Liver (tissue), 9 donors: ENCODE measurements around the gene HMSD. TPM values are rescaled to one million over a fixed set of nuclear protein-coding genes. Genes with fewer than 3 reads are reported as not detected.

Experiments used
- DNase-seq: peaks from one replicate; pipeline ENCODE4 v3.0.0-alpha.2; 2017; ENCODE audit warnings: low spot score
- H3K27ac ChIP-seq, 2 donors: one replicate each; pipeline ENCODE4 v1.7.0; 2013; ENCODE audit warnings: inconsistent platforms in 2 of 2, low read length in 2 of 2, control low read depth in 1 of 2, low read depth in 1 of 2, mild to moderate bottlenecking in 1 of 2
- H3K27me3 ChIP-seq, 4 donors: one replicate each; pipeline versions ENCODE4 v1.6.1 to v1.7.0; 2013; ENCODE audit warnings: low read length in 3 of 4, inconsistent platforms in 1 of 4, mild to moderate bottlenecking in 1 of 4, moderate library complexity in 1 of 4; ENCODE audit not compliant: control insufficient read depth in 4 of 4, insufficient read depth in 4 of 4
- H3K36me3 ChIP-seq, 4 donors: one replicate each; pipeline versions ENCODE4 v1.6.1 to v1.7.0; 2013; ENCODE audit warnings: low read length in 3 of 4, mild to moderate bottlenecking in 3 of 4, low read depth in 1 of 4, moderate library complexity in 1 of 4; ENCODE audit not compliant: control insufficient read depth in 4 of 4, insufficient read depth in 3 of 4
- H3K4me1 ChIP-seq, 4 donors: one replicate each; pipeline versions ENCODE4 v1.6.1 to v1.7.0; 2013; ENCODE audit warnings: low read length in 3 of 4, mild to moderate bottlenecking in 3 of 4, moderate library complexity in 1 of 4; ENCODE audit not compliant: control insufficient read depth in 4 of 4, insufficient read depth in 4 of 4
- H3K4me3 ChIP-seq, 3 donors: one replicate each; pipeline versions ENCODE4 v1.6.1 to v1.7.0; 2013; ENCODE audit warnings: low read length in 3 of 3, control low read depth in 1 of 3, low read depth in 1 of 3, mild to moderate bottlenecking in 1 of 3
- H3K9ac ChIP-seq, 2 donors: one replicate each; pipeline ENCODE4 v1.7.0; 2013; ENCODE audit warnings: low read length in 2 of 2, mild to moderate bottlenecking in 2 of 2, moderate library complexity in 2 of 2, control low read depth in 1 of 2, low read depth in 1 of 2
- H3K9me3 ChIP-seq, 4 donors: one replicate each; pipeline versions ENCODE4 v1.6.1 to v1.7.0; 2013; ENCODE audit warnings: low read length in 3 of 4; ENCODE audit not compliant: control insufficient read depth in 4 of 4
- ATF3 ChIP-seq: IDR thresholded peaks from 2 replicates; pipeline ENCODE4 v1.6.1; 2016; ENCODE audit warnings: antibody characterized with exemption
- CTCF ChIP-seq: fragments of 150-350 bp; IDR thresholded peaks from 2 replicates; pipeline ENCODE4 v1.5.1; 2017; ENCODE audit warnings: improper control_type of control experiment, low read depth, low read length; ENCODE audit not compliant: missing input control
- EGR1 ChIP-seq, 2 donors: IDR thresholded peaks; 2 replicates each; pipeline ENCODE4 v1.6.1; 2016 to 2018; ENCODE audit warnings: antibody characterized with exemption in 2 of 2, low read depth in 2 of 2
- FOXA1 ChIP-seq: IDR thresholded peaks from 2 replicates; pipeline ENCODE4 v1.6.1; 2016; ENCODE audit warnings: antibody characterized with exemption
- FOXA2 ChIP-seq: IDR thresholded peaks from 2 replicates; pipeline ENCODE4 v1.6.1; 2016; ENCODE audit warnings: antibody characterized with exemption
- GABPA ChIP-seq, 2 donors: IDR thresholded peaks in 1 of 2; conservative IDR thresholded peaks in 1 of 2; 2 replicates each; pipeline ENCODE4 v1.6.1; 2016; ENCODE audit warnings: antibody characterized with exemption in 2 of 2, mild to moderate bottlenecking in 1 of 2, moderate library complexity in 1 of 2
- HNF4A ChIP-seq, 2 donors: conservative IDR thresholded peaks; 2 replicates each; pipeline ENCODE4 v1.6.1; 2016; ENCODE audit warnings: antibody characterized with exemption in 2 of 2, mild to moderate bottlenecking in 2 of 2
- HNF4G ChIP-seq: IDR thresholded peaks from 2 replicates; pipeline ENCODE4 v1.6.1; 2016; ENCODE audit warnings: antibody characterized with exemption
- JUND ChIP-seq, 2 donors: IDR thresholded peaks; 2 replicates each; pipeline ENCODE4 v1.6.1; 2016; ENCODE audit warnings: antibody characterized with exemption in 2 of 2
- MAX ChIP-seq: IDR thresholded peaks from 2 replicates; pipeline ENCODE4 v1.6.1; 2016; ENCODE audit warnings: antibody characterized with exemption
- NR2F2 ChIP-seq: IDR thresholded peaks from 2 replicates; pipeline ENCODE4 v1.6.1; 2016; ENCODE audit warnings: antibody characterized with exemption
- RAD21 ChIP-seq, 2 donors: IDR thresholded peaks; 2 replicates each; pipeline ENCODE4 v1.6.1; 2016; ENCODE audit warnings: antibody characterized with exemption in 2 of 2, mild to moderate bottlenecking in 2 of 2
- REST ChIP-seq: IDR thresholded peaks from 2 replicates; pipeline ENCODE4 v1.6.1; 2016; ENCODE audit warnings: antibody characterized with exemption, mild to moderate bottlenecking
- RXRA ChIP-seq, 2 donors: IDR thresholded peaks; 2 replicates each; pipeline ENCODE4 v1.6.1; 2017 to 2018; ENCODE audit warnings: antibody characterized with exemption in 2 of 2, mild to moderate bottlenecking in 1 of 2
- SP1 ChIP-seq: IDR thresholded peaks from 2 replicates; pipeline ENCODE4 v1.6.1; 2018; ENCODE audit warnings: antibody characterized with exemption, mild to moderate bottlenecking
- TAF1 ChIP-seq: conservative IDR thresholded peaks from 2 replicates; pipeline ENCODE4 v1.6.1; 2016; ENCODE audit warnings: antibody characterized with exemption, mild to moderate bottlenecking
- YY1 ChIP-seq: IDR thresholded peaks from 2 replicates; pipeline ENCODE4 v1.6.1; 2016; ENCODE audit warnings: antibody characterized with exemption, mild to moderate bottlenecking
- ZBTB33 ChIP-seq: IDR thresholded peaks from 2 replicates; pipeline ENCODE4 v1.6.1; 2016; ENCODE audit warnings: antibody characterized with exemption
- WGBS: extraction: QIAGEN DNeasy Blood & Tissue Kit; methylation state at CpG from one replicate; pipeline ENCODE4 v1.1.7; 2013; 5-methylcytosine and 5-hydroxymethylcytosine counted together
- polyA plus RNA-seq, 2 donors: library from polyadenylated mRNA; stranded (reverse) in 1 of 2; unstranded in 1 of 2; fragments of 200-250 nt in 1 of 2; fragments of >200 nt in 1 of 2; fragmentation: Nextera tagmentation in 1 of 2; extraction: Ambion mirVana in 1 of 2; gene quantifications; one replicate each; pipeline versions ENCODE4 v1.2.1 to v1.2.3, GENCODE V29; 2013 to 2015
- total RNA-seq, 2 donors: library from RNA; depleted of rRNA; stranded (reverse); fragments of >200 nt; gene quantifications; one replicate each; pipeline ENCODE4 v1.2.3, GENCODE V29; 2014
- donor health status: healthy.
- donor health status: healthy.
- donor health status: healthy.
- donor health status: healthy.
- donor health status: healthy.

Gene HMSD
- total and polyA plus RNA-seq, 4 donors = 0.13 to 0.28 (median 0.14) TPM; not detected in 1

GRCh38 chr18:63972002-63972376 is 22.9 kb downstream of the HMSD start:
- no peaks in the 10 kb centered on the region for H3K27me3 ChIP-seq
- TF ChIP-seq TAF1 = no peak
- no peak for TF ChIP-seq CTCF
- no peak overlapping the region for H3K4me3 ChIP-seq
- no peak overlapping the region for H3K27ac ChIP-seq
- no peaks in the 10 kb centered on the region for H3K36me3 ChIP-seq
- no peak for DNase-seq
- no peak overlapping the region for H3K9ac ChIP-seq
- WGBS = 88% methylated on average over 5 of the region's 5 CpGs
- peaks cover 2 to 24% (median 16%) of the 10 kb centered on the region in 4 donors for H3K4me1 ChIP-seq
- H3K9me3 ChIP-seq = no peaks in the 10 kb centered on the region

GRCh38 chr18:63974991-63975390 is 25.9 kb downstream of the HMSD start:
- DNase-seq = no peak
- peak overlapping the region; percentile 37 to 51 for H3K27ac ChIP-seq

More at GRCh38 chr18:63974991-63975390, 25.9 kb downstream of the HMSD start:
- Histone ChIP-seq H3K4me3 (no peak overlapping the region), H3K9ac (no peak overlapping the region), H3K9me3 (no peaks in the 10 kb centered on the region), H3K36me3 (no peaks in the 10 kb centered on the region), H3K27me3 (no peaks in the 10 kb centered on the region), H3K4me1 (peaks cover 2 to 27% (median 17%) of the 10 kb centered on the region in 4 donors)
- peak; percentile 96 for TF ChIP-seq HNF4G
- TF ChIP-seq YY1 = peak; percentile 19
- no peak for TF ChIP-seq TAF1
- TF ChIP-seq EGR1 (IDR thresholded peaks at IDR 0.05; ENCODE audit: low read depth in 2 of 2) = no peak
- TF ChIP-seq CTCF = peak; percentile 39
- TF ChIP-seq MAX = peak; percentile 35
- TF ChIP-seq GABPA (IDR thresholded peaks at IDR 0.05 in 1 of 2, conservative IDR thresholded peaks at IDR 0.05 in 1 of 2) = peak; percentile 25 to 38
- TF ChIP-seq JUND (IDR thresholded peaks at IDR 0.05) = peak; percentile 65 to 89
- peak; percentile 67 for TF ChIP-seq ATF3
- peak; percentile 88 to 94 for TF ChIP-seq RXRA (IDR thresholded peaks at IDR 0.05)
- TF ChIP-seq RAD21 (IDR thresholded peaks at IDR 0.05) = peak; percentile 71 to 73
- no peak for TF ChIP-seq FOXA1
- peak; percentile 50 for TF ChIP-seq FOXA2
- peak; percentile 97 to 98 for TF ChIP-seq HNF4A (conservative IDR thresholded peaks at IDR 0.05)
- TF ChIP-seq NR2F2 = peak; percentile 49
- peak; percentile 79 for TF ChIP-seq SP1
- TF ChIP-seq REST = peak; percentile 56
- TF ChIP-seq ZBTB33 = peak; percentile 13
- 30% methylated on average over 2 of the region's 2 CpGs for WGBS
